ENCODE results near the gene BCL7C. TPM values are rescaled to one million over a fixed set of nuclear protein-coding genes. Genes with fewer than 3 reads are reported as not detected.

Gene BCL7C
- total and polyA plus RNA-seq, 2 of the 13 experiments (the other 11 are each of a cell fraction or from before 2014, with no cell fraction given) = 17.7 to 33.8 TPM

DNA sequence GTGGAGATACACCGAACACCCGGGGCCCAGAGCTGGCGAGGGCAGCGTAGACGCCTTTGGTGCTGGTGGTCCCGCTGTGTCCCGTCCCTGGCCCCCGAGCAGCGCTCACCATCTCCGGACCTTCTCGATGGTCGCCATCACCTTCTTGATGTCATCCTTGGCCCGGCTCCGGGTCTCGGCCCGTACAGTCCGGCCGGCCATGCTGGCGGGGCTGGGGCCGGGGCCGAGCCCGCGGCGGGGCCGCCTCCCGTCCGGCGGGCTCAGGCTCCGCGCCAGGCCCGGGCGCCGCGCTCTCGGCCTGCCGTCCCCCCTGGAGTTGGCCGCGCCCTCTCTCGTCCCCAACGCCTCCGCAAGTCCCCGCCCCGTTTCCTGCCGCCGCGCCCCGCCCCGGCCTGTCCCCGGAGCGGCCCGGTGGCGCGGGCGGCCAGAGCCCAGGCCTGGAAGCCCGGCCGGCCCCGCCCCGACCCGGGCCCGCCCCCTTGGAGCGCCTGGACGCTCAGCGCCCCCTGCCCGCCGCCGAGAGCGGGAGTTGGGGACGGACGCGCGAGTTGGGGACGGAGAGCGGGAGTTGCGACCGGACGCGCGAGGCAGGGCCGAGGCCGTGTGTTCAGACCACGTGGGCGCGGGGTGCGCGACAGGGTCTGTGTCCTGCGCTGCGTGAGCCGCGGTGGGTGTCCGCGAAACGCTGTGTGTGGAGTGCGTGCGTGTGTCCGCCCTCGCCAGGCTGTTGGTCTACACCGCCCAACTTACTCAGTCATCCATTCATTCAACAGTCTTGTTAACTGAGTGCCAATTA lies at the start of gene BCL7C (continued):
- TF ChIP-seq, protein P1, sequence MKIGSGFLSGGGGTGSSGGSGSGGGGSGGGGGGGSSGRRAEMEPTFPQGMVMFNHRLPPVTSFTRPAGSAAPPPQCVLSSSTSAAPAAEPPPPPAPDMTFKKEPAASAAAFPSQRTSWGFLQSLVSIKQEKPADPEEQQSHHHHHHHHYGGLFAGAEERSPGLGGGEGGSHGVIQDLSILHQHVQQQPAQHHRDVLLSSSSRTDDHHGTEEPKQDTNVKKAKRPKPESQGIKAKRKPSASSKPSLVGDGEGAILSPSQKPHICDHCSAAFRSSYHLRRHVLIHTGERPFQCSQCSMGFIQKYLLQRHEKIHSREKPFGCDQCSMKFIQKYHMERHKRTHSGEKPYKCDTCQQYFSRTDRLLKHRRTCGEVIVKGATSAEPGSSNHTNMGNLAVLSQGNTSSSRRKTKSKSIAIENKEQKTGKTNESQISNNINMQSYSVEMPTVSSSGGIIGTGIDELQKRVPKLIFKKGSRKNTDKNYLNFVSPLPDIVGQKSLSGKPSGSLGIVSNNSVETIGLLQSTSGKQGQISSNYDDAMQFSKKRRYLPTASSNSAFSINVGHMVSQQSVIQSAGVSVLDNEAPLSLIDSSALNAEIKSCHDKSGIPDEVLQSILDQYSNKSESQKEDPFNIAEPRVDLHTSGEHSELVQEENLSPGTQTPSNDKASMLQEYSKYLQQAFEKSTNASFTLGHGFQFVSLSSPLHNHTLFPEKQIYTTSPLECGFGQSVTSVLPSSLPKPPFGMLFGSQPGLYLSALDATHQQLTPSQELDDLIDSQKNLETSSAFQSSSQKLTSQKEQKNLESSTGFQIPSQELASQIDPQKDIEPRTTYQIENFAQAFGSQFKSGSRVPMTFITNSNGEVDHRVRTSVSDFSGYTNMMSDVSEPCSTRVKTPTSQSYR (CRISPR knock-in tag; IDR thresholded peaks at IDR 0.05; ENCODE audit: borderline replicate concordance) = peak; percentile 78
- TF ChIP-seq AHR (CRISPR knock-in tag; IDR thresholded peaks at IDR 0.05) = peak; percentile 99; the same call in 1 of the 2 replicates
- TF ChIP-seq KLF11 (CRISPR knock-in tag; IDR thresholded peaks at IDR 0.05) = peak; percentile 91; the same call in 1 of the 2 replicates
- peak; percentile 93; the same call in 1 of the 2 replicates for TF ChIP-seq SALL2 (CRISPR knock-in tag; IDR thresholded peaks at IDR 0.05)
- TF ChIP-seq TBL1XR1 (IDR thresholded peaks at IDR 0.05; ENCODE audit: borderline replicate concordance, low read length, partially characterized antibody) = no peak
- no peak for TF ChIP-seq EHMT2 (IDR thresholded peaks at IDR 0.05; ENCODE audit: borderline replicate concordance, low read depth, low read length)
- peak; percentile 99 for TF ChIP-seq KDM5B (CRISPR knock-in tag; IDR thresholded peaks at IDR 0.05; ENCODE audit: borderline replicate concordance)
- peak; percentile 98 for TF ChIP-seq ZNF724P (CRISPR knock-in tag; IDR thresholded peaks at IDR 0.05; ENCODE audit: borderline replicate concordance)
- peak; percentile 85; the same call in 1 of the 2 replicates for TF ChIP-seq ZNF768 (CRISPR knock-in tag; IDR thresholded peaks at IDR 0.05)
- peak; percentile 82; the same call in 1 of the 2 replicates for TF ChIP-seq ZNF256 (CRISPR knock-in tag; conservative IDR thresholded peaks at IDR 0.05)
- TF ChIP-seq BRD4 (CRISPR knock-in tag; IDR thresholded peaks at IDR 0.05) = peak; percentile 92
- TF ChIP-seq ZNF746 (CRISPR knock-in tag; IDR thresholded peaks at IDR 0.05) = no peak
- TF ChIP-seq, protein P2, sequence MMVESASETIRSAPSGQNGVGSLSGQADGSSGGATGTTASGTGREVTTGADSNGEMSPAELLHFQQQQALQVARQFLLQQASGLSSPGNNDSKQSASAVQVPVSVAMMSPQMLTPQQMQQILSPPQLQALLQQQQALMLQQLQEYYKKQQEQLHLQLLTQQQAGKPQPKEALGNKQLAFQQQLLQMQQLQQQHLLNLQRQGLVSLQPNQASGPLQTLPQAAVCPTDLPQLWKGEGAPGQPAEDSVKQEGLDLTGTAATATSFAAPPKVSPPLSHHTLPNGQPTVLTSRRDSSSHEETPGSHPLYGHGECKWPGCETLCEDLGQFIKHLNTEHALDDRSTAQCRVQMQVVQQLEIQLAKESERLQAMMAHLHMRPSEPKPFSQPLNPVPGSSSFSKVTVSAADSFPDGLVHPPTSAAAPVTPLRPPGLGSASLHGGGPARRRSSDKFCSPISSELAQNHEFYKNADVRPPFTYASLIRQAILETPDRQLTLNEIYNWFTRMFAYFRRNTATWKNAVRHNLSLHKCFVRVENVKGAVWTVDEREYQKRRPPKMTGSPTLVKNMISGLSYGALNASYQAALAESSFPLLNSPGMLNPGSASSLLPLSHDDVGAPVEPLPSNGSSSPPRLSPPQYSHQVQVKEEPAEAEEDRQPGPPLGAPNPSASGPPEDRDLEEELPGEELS (CRISPR knock-in tag; IDR thresholded peaks at IDR 0.05) = 0 out of 2 replicates have a peak, but pooled peaks have one; percentile 19
- no peak for TF ChIP-seq ZKSCAN1 (IDR thresholded peaks at IDR 0.05; ENCODE audit: low read length)
- TF ChIP-seq DMAP1 (CRISPR knock-in tag; IDR thresholded peaks at IDR 0.05) = peak; percentile 86
- peak; percentile 98 for TF ChIP-seq ZIK1 (CRISPR knock-in tag; IDR thresholded peaks at IDR 0.05; ENCODE audit: borderline replicate concordance, low read depth)
- TF ChIP-seq, protein P3, sequence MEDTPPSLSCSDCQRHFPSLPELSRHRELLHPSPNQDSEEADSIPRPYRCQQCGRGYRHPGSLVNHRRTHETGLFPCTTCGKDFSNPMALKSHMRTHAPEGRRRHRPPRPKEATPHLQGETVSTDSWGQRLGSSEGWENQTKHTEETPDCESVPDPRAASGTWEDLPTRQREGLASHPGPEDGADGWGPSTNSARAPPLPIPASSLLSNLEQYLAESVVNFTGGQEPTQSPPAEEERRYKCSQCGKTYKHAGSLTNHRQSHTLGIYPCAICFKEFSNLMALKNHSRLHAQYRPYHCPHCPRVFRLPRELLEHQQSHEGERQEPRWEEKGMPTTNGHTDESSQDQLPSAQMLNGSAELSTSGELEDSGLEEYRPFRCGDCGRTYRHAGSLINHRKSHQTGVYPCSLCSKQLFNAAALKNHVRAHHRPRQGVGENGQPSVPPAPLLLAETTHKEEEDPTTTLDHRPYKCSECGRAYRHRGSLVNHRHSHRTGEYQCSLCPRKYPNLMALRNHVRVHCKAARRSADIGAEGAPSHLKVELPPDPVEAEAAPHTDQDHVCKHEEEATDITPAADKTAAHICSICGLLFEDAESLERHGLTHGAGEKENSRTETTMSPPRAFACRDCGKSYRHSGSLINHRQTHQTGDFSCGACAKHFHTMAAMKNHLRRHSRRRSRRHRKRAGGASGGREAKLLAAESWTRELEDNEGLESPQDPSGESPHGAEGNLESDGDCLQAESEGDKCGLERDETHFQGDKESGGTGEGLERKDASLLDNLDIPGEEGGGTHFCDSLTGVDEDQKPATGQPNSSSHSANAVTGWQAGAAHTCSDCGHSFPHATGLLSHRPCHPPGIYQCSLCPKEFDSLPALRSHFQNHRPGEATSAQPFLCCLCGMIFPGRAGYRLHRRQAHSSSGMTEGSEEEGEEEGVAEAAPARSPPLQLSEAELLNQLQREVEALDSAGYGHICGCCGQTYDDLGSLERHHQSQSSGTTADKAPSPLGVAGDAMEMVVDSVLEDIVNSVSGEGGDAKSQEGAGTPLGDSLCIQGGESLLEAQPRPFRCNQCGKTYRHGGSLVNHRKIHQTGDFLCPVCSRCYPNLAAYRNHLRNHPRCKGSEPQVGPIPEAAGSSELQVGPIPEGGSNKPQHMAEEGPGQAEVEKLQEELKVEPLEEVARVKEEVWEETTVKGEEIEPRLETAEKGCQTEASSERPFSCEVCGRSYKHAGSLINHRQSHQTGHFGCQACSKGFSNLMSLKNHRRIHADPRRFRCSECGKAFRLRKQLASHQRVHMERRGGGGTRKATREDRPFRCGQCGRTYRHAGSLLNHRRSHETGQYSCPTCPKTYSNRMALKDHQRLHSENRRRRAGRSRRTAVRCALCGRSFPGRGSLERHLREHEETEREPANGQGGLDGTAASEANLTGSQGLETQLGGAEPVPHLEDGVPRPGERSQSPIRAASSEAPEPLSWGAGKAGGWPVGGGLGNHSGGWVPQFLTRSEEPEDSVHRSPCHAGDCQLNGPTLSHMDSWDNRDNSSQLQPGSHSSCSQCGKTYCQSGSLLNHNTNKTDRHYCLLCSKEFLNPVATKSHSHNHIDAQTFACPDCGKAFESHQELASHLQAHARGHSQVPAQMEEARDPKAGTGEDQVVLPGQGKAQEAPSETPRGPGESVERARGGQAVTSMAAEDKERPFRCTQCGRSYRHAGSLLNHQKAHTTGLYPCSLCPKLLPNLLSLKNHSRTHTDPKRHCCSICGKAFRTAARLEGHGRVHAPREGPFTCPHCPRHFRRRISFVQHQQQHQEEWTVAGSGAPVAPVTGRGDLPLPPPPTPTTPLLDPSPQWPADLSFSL (CRISPR knock-in tag; IDR thresholded peaks at IDR 0.05) = no peak
- TF ChIP-seq KMT2B (CRISPR knock-in tag; IDR thresholded peaks at IDR 0.05) = peak; percentile 71; the same call in 1 of the 2 replicates

All from HepG2 (cell line).